AG09319 (cell line): Measurements from ENCODE around the gene ADIPOQ.

Experiments
- DNase-seq: peaks from one replicate; pipeline ENCODE4 v3.0.0-alpha.2; 2010; ENCODE audit warnings: low read depth; ENCODE audit errors: extremely low read depth
- CTCF ChIP-seq: IDR thresholded peaks from 2 replicates; pipeline ENCODE4 v1.5.1; 2011; ENCODE audit warnings: low read depth, mild to moderate bottlenecking, inconsistent platforms, low read length, moderate library complexity

Gene ADIPOQ

GRCh38 chr3:186826976-186827857 lies 15.3 kb upstream of the ADIPOQ start:
- DNase-seq: no peak
- no peak for TF ChIP-seq CTCF

- TF ChIP-seq CTCF: no peak
- no peak for DNase-seq
Observed at GRCh38 chr3:186828340-186828739, 14.2 kb upstream of the ADIPOQ start.

GRCh38 chr3:186831798-186832197 lies 10.7 kb upstream of the ADIPOQ start:
- no peak for DNase-seq
- TF ChIP-seq CTCF: no peak

DNA sequence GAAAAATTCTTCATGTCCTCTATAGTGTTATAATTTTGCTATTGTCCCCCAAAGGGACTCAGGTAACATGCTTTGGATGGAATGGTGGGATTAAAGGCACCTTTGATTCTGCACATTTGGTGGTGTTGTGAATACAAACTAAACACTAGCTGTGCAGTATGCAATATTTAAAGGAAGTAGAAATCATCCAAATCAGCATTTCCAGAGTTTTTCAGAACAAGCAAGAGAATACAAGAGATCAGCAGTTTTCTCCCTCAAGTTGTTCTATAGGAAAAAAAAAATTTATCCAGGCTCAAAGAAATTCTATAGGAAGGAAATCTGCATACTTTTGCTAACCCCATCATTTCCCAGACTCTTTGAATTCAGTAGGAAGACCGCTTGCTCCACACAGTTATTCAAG lies 10.2 kb upstream of the ADIPOQ start:
- DNase-seq: no peak
- TF ChIP-seq CTCF: no peak

GRCh38 chr3:186839874-186840641 lies 2.5 kb upstream of the ADIPOQ start:
- DNase-seq: peak; percentile 69
- no peak for TF ChIP-seq CTCF

GRCh38 chr3:186841620-186842019 lies 890 bp upstream of the ADIPOQ start:
- DNase-seq: no peak
- no peak for TF ChIP-seq CTCF

- no peak for TF ChIP-seq CTCF
- DNase-seq: no peak
Observed at GRCh38 chr3:186843039-186843432, 526 bp downstream of the ADIPOQ start.
